HG03097 (cell line): Measurements from ENCODE around the gene ZNF230.

Experiments
- ATAC-seq: cut with Tn5 transposase; IDR thresholded peaks from one replicate; pipeline ENCODE4 v1.9.1; 2021; ENCODE audit not compliant: unreplicated experiment, low FRiP score

Gene ZNF230

DNA sequence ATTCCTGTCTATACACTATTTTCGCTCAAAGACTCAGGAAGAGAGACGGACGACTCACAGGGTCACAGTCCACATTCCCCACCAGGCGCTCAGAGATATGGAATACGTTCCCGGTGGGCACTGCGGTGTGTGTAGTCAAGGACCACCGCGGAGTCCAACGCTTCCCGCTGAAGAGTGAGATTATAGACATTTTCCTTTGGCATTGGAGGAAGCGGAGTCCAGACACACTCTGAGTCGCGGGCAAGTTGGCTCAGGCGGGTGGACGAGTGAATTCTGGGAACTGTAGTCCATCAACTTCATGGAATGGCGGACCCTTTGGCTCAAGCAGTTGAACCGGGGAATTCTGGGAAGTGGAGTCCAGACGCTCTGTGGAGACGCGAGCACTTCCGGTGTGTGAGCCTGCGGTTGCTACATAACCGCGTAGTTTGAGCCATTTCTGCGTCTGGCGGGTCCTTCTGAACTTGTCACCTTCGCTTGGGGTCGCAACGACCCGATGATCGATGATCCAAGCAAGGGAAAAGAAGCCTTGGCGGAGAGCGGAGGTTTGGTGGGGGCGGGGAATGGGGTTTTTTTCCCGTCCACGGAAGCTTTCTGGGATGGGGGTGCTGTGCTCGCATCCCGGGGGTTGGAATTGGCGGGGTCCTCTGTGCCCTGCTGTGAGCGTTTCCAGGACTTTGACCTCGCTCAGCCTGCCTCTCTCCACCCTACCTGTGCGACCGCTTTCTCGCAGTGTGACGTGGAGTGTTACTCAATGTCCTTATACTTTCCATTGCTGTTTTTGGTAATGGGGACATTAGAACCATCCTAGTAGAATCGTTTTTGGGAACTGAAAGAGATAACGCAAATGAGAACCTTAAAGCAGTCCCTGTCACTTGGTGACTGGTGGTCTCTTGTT is at the start of gene ZNF230:
ZNF230 (plus strand) TSS at position 392 of the 895 bp plus-strand sequence. CDS start 4,122 bp downstream, outside the sequence.
- peak; percentile 90 for ATAC-seq

- ATAC-seq: no peak
Observed at GRCh38 chr19:43956827-43957226, 45.9 kb upstream of the ZNF230 start.

- no peak for ATAC-seq
Observed at GRCh38 chr19:43957891-43958290, 44.9 kb upstream of the ZNF230 start.

DNA sequence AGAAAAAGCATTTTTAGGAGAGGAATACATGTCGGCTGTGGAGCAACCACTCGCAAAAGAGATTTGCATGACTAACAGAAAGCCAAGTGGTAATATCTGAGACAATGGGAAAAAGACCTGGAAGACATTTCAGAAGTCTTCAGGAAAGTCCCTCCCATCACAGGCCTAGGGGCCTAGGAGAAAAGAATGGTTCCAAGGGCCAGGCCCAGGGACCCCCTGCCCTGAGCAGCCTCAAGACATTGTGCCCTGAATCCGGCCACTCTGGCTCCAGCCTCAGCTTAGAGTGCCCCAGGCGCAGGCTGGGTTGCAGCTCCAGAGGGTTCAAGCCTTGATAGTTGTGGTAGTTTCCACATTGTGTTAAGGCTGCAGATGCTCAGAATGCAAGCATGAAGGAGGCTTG is 42.3 kb upstream of the ZNF230 start:
- no peak for ATAC-seq

GRCh38 chr19:43966079-43966694 is 36.6 kb upstream of the ZNF230 start:
- ATAC-seq: no peak

GRCh38 chr19:43976732-43977131 is 26.0 kb upstream of the ZNF230 start:
- no peak for ATAC-seq

GRCh38 chr19:43983544-43983911 is 19.2 kb upstream of the ZNF230 start:
- ATAC-seq: peak; percentile 22

DNA sequence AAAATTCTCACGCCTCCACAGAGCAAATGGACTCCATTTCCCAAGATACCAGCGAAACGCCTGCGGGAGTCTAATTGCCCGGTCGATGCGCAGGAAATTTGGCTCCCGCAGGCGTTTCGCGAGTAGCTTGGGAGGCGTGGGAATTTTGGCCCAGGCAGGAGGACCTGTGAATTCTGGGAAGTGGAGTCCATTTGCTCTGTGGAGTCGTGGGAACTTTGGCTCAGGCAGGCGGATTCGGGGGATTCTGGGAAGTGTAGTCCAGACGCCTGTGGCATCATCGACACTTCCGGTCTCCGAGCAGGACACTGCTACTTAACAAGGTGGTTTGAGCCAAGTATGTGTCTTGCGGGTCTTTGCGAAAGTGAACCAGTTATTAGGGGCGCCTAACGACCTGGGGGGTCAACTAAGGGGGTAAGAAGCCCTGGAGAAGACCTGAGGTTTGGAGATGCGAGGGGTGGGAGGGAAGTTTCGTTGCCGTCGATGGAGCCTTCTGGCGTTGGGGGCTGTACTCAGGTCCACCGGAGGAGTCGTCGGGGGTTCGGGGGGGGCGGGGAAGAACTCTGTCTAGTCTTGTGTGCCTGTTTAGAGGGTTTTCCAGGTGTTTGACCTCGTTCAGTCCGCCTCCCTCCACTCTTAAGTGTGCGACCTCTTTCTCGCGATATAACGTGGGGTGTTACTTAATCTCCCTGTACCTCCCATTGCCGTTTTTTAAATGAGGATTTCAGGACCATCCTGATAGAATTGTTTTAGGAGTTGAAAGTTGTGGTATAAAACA is 18.7 kb upstream of the ZNF230 start, which contains the start of gene ZNF155:
ZNF155 (plus strand) TSS at position 277 of the 775 bp plus-strand sequence. CDS start 4,356 bp downstream, outside the sequence.
- peak; percentile 86 for ATAC-seq

- peak; percentile 24 for ATAC-seq
Observed at GRCh38 chr19:43984687-43985000, 18.1 kb upstream of the ZNF230 start.

- no peak for ATAC-seq
Observed at GRCh38 chr19:43997631-43998290, 5.0 kb upstream of the ZNF230 start.

- no peak for ATAC-seq
Observed at GRCh38 chr19:44002212-44002565, 568 bp upstream of the ZNF230 start.

GRCh38 chr19:44003461-44004009 is 778 bp downstream of the ZNF230 start:
- ATAC-seq: no peak

- no peak for ATAC-seq
Observed at GRCh38 chr19:44005973-44006372, 3.2 kb downstream of the ZNF230 start.

DNA sequence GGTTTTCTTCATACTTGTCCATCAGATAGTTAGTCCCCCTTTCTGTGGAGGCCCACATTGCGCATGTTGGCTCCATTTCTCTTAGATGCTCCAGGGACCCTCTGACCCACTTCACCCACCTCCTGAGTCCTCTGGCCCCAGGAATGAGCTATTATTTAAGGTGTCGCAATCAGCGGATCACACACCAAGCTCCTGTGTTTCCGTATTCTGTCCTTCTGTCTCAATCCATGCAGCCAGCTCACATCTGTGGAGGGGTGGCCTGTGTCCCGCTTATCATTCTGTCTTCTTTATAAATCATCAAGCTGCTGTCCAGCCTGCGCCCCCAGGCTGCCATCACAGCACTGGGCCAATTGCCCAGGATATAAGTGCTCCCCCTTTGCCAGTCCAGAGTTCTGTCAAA is 4.7 kb downstream of the ZNF230 start:
- ATAC-seq: no peak

DNA sequence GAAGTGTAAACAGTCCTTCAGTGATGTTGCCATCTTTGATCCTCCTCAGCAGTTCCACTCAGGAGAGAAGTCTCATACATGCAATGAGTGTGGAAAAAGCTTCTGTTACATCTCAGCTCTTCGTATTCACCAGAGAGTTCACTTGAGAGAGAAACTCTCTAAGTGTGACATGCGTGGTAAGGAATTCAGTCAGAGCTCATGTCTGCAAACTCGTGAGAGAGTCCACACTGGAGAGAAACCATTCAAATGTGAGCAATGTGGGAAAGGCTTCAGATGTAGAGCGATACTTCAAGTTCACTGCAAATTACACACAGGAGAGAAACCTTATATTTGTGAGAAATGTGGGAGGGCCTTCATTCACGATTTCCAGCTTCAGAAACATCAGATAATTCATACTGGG is 7.7 kb downstream of the ZNF230 start:
- ATAC-seq: no peak

DNA sequence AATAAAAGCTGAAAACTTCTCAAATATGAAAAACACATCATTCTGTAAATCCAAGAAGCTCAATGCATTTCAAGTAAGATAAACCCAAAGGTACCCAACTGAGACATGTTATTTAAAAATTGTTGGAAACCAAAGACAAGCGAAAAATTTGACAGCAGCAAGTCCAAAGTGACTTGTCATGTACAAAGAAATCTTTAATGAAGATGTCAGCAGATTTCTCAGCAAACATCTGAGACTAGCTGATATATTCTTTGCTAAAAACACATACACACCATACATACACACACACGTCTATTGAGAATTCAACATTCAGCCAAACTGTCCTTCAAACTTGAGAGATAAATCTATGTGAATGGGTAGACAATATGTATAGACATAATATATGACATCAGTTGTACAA is 16.7 kb downstream of the ZNF230 start:
- ATAC-seq: no peak

DNA sequence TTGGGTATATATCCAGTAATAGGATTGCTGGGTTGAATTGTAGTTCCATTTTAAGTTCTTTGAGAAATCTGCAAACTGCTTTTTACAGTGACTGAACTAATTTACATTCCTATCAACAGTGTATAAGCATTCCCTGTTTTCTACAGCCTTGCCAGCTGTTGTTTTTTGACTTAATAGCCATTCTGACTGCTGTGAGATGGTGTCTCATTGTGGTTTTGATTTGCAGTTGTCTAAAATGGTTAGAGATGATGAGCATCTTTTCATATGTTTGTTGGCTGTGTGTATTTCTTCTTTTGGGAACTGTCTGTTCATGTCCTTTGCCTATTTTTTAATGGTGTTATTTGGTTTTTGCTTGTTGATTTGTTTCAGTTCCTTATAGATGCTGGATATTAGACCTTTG is 18.5 kb downstream of the ZNF230 start:
- ATAC-seq: no peak

DNA sequence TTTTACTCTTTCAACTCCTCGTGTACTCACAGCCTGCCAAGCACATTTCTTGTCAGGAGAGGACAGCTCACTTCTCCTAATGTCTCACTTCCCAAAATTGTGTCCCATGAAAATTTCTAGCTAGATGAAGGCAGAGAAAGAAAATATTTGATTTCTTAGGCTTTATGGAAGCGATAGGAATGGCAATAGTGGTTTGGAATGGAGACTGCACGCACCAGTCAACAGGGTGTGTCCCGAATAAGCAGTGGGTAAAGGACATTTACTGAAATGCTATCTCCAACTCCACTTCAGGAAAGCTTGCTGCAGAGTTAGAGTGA is 22.1 kb downstream of the ZNF230 start:
- no peak for ATAC-seq

DNA sequence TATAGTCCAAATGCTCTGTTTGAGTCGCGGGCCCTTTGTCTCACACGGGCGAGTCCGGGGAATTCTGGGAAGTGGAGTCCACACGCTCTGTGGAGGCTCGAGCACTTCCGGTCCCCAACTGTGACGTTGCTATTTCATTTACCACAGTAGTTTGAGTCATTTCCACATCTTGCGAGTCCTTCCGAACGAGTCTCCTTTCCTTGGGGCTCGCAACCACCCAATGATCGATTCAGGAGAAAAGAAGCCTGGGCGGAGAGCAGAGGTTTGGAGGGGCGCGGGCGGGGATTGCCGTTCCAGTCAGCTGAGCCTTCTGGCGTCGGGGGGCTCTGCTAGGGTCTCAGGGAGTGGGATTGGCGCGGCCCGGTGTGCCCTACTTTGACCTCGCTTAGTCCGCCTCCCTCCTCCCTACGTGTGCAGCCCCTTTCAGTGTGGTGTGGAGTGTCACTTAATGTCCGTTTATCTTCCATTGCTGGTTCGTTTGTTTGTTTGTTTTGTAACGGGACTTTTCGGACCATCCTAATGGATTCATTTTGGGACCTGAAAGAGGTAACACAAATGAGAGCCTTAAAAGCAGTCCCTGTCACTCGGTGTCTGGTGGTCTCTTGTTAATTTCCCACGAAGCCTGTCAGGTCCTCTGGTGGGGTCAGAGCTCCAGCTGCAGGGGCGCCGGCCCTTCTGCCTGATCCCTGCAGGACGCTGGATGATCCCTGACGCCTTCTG is 22.6 kb downstream of the ZNF230 start, which contains the start of gene ZNF222:
ZNF222 (plus strand) TSS at position 163 of the 720 bp plus-strand sequence; CDS start at position 221, 58 bp downstream.
- no peak for ATAC-seq

DNA sequence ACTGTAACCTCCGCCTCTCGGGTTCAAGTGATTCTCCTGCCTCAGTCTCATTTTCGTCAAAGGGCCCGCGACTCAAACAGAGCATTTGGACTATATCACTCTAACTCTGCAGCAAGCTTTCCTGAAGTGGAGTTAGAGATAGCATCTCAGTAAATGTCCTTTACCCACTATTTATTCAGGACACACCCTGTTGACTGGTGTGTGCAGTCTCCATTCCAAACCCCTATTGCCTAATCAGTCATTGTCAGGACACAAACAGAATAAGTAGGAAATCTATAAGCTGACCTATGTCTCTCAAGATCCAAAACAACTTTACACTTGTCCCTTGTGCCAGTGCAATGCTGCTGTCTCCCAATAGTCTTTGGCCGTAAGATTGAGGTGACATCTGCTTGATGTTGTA is 23.9 kb downstream of the ZNF230 start:
- no peak for ATAC-seq
